ENCODE measurements around the gene KRTAP3-2. TPM values are rescaled to one million over a fixed set of nuclear protein-coding genes. Genes with fewer than 3 reads are reported as not detected.
A peak's percentile ranks its signal among the peaks of the same experiment; 100 is the strongest.

The KRTAP3-2 gene
- polyA plus RNA-seq, 3 donors = not detected

DNA sequence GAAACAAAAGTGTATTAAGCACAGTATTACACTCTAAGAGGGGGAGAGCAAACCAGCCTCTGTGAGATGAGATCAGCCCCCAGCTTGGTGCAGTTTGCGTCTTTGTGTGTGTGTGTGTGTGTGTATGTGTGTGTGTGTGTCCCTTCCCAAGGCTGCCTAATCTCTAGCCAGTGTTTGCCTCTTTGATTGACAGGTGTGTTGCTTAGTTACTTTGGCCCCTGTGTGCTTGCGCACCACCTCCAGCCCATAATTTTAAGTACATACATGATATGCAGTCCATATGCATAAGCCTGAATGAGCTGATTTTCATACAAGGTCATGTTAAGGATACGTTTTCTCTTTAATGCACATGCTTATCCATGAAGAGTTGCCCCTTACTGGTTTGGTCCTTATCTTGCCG is 2.1 kb upstream of the KRTAP3-2 start:
- TF ChIP-seq, protein P1, sequence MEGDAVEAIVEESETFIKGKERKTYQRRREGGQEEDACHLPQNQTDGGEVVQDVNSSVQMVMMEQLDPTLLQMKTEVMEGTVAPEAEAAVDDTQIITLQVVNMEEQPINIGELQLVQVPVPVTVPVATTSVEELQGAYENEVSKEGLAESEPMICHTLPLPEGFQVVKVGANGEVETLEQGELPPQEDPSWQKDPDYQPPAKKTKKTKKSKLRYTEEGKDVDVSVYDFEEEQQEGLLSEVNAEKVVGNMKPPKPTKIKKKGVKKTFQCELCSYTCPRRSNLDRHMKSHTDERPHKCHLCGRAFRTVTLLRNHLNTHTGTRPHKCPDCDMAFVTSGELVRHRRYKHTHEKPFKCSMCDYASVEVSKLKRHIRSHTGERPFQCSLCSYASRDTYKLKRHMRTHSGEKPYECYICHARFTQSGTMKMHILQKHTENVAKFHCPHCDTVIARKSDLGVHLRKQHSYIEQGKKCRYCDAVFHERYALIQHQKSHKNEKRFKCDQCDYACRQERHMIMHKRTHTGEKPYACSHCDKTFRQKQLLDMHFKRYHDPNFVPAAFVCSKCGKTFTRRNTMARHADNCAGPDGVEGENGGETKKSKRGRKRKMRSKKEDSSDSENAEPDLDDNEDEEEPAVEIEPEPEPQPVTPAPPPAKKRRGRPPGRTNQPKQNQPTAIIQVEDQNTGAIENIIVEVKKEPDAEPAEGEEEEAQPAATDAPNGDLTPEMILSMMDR (IDR thresholded peaks at IDR 0.05) = no peak
- no peak overlapping the region for H3K4me3 ChIP-seq (replicated peaks in 1 of 3; ENCODE audit: low read depth in 2 of 3, low read length in 3 of 3)
- no peak overlapping the region for H3K4me3 Mint-ChIP-seq
- DNase-seq = no peak
- no peaks in the 10 kb centered on the region for H4K20me1 ChIP-seq (ENCODE audit: insufficient read depth, low read length)
- no peak overlapping the region for H3K27ac Mint-ChIP-seq
- no peak overlapping the region for H3K9ac ChIP-seq (ENCODE audit: insufficient read depth, low read length, poor library complexity, severe bottlenecking)
- no CpG with 5 or more reads among the region's 4 CpGs for WGBS (ENCODE audit: insufficient coverage)
- H2AFZ ChIP-seq (ENCODE audit: insufficient read depth, low read depth, low read length, poor library complexity, severe bottlenecking) = no peak overlapping the region
- no peak overlapping the region for H3K27ac ChIP-seq (ENCODE audit: low read depth in 1 of 2, low read length in 2 of 2)
- H3K27me3 ChIP-seq (ENCODE audit: control insufficient read depth in 2 of 2, insufficient read depth in 2 of 2, low read length in 2 of 2) = peaks cover 0 to 3% of the 10 kb centered on the region in 2 donors
- intact Hi-C loops (cut with micrococcal nuclease) = no loop called here
- H3K27me3 Mint-ChIP-seq (ENCODE audit: low read depth in 3 of 3) = peaks cover 8 to 18% (median 14%) of the 10 kb centered on the region in 3 donors
- H3K4me2 ChIP-seq (replicated peaks; ENCODE audit: extremely low read depth, low read length, poor library complexity, severe bottlenecking) = no peak overlapping the region
- H3K36me3 Mint-ChIP-seq = no peaks in the 10 kb centered on the region
- H3K9me3 ChIP-seq (replicated peaks in 1 of 2; ENCODE audit: control insufficient read depth in 1 of 2, insufficient read depth in 1 of 2, low read length in 2 of 2) = no peaks in the 10 kb centered on the region
- no peaks in the 10 kb centered on the region for H3K36me3 ChIP-seq (replicated peaks in 1 of 2; ENCODE audit: control insufficient read depth in 1 of 2, insufficient read depth in 2 of 2, low read length in 2 of 2)
- no peaks in the 10 kb centered on the region for H3K4me1 ChIP-seq (ENCODE audit: control insufficient read depth in 1 of 2, insufficient read depth in 2 of 2, low read length in 2 of 2)
- H3K79me2 ChIP-seq (ENCODE audit: insufficient read depth, low read length) = no peaks in the 10 kb centered on the region
- H3K4me1 Mint-ChIP-seq = no peaks in the 10 kb centered on the region
- H3K9me3 Mint-ChIP-seq = peaks cover 0 to 4% (median 0%) of the 10 kb centered on the region in 7 donors

DNA sequence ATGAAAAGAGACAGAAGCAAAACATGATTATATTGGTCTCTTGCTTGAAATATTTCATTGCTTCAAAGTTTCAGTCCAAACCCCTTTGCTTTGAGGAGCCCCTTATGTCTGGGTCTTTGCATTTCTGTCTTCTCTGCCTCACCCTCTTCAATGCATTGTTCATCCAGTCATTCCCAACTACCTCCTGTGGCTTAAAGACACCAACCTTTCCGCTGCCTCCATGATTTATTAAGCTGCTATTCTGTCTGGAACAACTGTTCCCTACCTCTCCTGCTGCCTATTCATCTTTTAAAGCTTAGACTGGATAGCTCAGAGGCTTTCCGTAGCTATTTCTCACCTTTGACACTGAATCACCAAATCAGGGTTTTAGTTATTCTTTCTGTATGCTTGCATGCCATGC is 2.3 kb downstream of the KRTAP3-2 start:
- no peaks in the 10 kb centered on the region for H3K4me1 ChIP-seq (ENCODE audit: control insufficient read depth in 1 of 2, insufficient read depth in 2 of 2, low read length in 2 of 2)
- intact Hi-C loops (cut with micrococcal nuclease) = no loop called here
- H4K20me1 ChIP-seq (ENCODE audit: insufficient read depth, low read length) = no peaks in the 10 kb centered on the region
- Mint-ChIP-seq H3K9me3 (peaks cover 0 to 2% (median 0%) of the 10 kb centered on the region in 7 donors), H3K27me3 (ENCODE audit: low read depth in 3 of 3) (peaks cover 17 to 18% (median 18%) of the 10 kb centered on the region in 3 donors), H3K4me3 (peak overlapping the region in 1 of 2 donors; percentile 7), H3K27ac (no peak overlapping the region), H3K36me3 (no peaks in the 10 kb centered on the region), H3K4me1 (no peaks in the 10 kb centered on the region)
- H3K4me3 ChIP-seq (replicated peaks in 1 of 3; ENCODE audit: low read depth in 2 of 3, low read length in 3 of 3) = no peak overlapping the region
- H3K4me2 ChIP-seq (replicated peaks; ENCODE audit: extremely low read depth, low read length, poor library complexity, severe bottlenecking) = no peak overlapping the region
- TF ChIP-seq, protein P1 (IDR thresholded peaks at IDR 0.05) = no peak
- 87% methylated on average over 1 of the region's 2 CpGs for WGBS (ENCODE audit: insufficient coverage)
- peaks cover 3% of the 10 kb centered on the region in 2 donors for H3K27me3 ChIP-seq (ENCODE audit: control insufficient read depth in 2 of 2, insufficient read depth in 2 of 2, low read length in 2 of 2)
- H3K36me3 ChIP-seq (replicated peaks in 1 of 2; ENCODE audit: control insufficient read depth in 1 of 2, insufficient read depth in 2 of 2, low read length in 2 of 2) = no peaks in the 10 kb centered on the region
- H3K79me2 ChIP-seq (ENCODE audit: insufficient read depth, low read length) = no peaks in the 10 kb centered on the region
- no peak overlapping the region for H3K27ac ChIP-seq (ENCODE audit: low read depth in 1 of 2, low read length in 2 of 2)
- H3K9ac ChIP-seq (ENCODE audit: insufficient read depth, low read length, poor library complexity, severe bottlenecking) = no peak overlapping the region
- no peak overlapping the region for H2AFZ ChIP-seq (ENCODE audit: insufficient read depth, low read depth, low read length, poor library complexity, severe bottlenecking)
- H3K9me3 ChIP-seq (replicated peaks in 1 of 2; ENCODE audit: control insufficient read depth in 1 of 2, insufficient read depth in 1 of 2, low read length in 2 of 2) = no peaks in the 10 kb centered on the region
- no peak for DNase-seq
